Measurements from ENCODE around the gene TBC1D22A. TPM values are rescaled to one million over a fixed set of nuclear protein-coding genes. Genes with fewer than 3 reads are reported as not detected.

The TBC1D22A gene
- total RNA-seq, 1 experiment from 2014 or later, result 18.2 TPM

DNA sequence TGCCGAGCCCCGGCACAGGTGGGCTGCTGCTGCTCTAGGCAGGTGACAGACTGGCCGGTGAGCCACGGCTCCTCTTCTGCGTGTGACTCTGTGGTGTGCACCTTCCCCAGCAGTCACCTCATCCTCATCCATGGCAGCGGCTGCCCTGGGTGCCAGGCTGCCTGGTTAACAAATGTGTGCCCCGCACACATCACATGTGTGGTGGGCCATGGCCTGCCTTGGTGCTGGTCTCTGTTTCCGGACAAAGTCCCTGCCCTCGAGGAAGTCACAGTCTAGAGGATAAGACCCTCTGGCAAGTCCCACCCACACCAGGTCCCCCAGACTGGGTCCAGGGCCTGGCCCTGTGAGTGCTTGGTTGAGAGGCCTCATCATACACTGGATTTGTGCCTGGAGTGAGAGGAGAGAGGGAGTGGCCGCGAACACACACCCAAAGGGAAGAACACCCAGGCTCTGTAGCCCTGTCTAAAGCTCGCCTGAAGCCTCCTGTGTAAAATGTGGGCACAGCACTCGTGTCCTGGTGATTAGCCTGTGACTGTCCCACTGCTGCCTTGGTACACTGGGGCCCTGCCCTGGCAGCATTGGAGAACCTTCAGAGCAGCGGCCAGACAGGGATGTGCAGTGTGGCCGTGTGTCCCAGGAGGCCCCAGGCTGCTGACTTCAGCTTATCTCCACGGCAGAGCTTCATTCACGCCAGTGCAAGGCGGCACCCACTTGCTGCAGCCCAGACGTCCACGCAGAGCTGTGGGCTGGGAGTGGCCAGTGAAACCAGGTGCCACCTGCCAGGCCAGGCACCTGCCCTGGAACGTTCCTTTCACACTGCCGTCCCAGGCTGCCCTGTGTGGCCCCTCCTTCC lies 269.9 kb downstream of the TBC1D22A start:
- H3K27me3 ChIP-seq, result no peaks in the 10 kb centered on the region
- H3K36me3 ChIP-seq, result no peaks in the 10 kb centered on the region
- DNase-seq, result no peak
- no peaks in the 10 kb centered on the region for H3K9me3 ChIP-seq
- no peak overlapping the region for H3K4me3 ChIP-seq

DNA sequence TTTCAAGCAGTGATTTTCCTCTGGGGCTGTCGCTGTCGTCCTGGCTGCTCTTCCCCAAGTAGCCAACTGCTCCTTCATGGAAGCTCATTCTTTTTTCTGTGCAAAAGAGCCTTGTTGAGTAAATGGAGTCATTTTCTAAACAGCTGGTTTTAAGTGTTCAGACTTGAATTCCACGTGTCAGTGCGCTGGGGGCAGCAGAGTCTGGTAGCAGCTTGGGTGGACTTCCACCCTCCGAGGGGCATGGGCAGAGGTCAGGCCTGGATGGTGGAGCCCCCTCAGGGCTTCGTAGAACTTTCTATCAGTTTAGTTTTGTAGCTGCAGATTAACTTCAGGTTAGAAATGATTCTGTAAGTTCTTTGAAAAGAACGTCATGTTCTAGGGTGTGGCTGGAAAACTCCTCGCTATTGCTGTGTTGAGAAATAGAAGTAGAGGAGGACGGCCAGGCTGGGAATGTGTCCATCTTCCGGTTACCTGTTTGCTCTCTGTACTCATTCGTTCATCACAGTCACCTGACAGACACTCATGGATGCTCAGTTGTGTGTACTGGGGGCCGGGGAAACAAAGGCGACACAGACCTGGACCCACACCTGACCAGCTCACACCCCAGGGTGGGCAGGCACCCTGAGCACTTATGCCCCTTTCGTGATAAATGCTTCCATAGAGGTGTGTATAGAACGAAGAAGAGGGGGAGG lies 270.7 kb downstream of the TBC1D22A start:
- H3K36me3 ChIP-seq, result no peaks in the 10 kb centered on the region
- no peaks in the 10 kb centered on the region for H3K9me3 ChIP-seq
- no peaks in the 10 kb centered on the region for H3K27me3 ChIP-seq
- DNase-seq, result no peak
- no peak overlapping the region for H3K4me3 ChIP-seq

DNA sequence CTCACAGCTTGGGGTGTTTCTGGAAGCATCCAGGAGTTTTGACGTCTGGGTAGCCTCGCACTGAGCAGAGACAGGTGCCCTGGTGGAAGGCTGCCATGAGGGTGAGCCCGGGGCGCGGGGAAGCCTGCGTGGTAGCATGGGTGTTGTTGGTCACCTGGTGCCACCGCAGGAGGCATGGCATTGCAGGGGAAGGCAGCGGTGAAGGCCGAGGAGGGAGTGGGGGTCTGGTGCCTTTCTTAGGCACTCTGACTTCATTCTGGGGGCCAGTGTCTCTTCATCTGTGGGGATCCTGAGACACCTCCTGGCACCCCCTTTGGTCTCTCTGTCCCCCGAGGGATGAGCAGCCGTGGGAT lies 271.2 kb downstream of the TBC1D22A start:
- DNase-seq, result no peak
- Histone ChIP-seq H3K36me3 (no peaks in the 10 kb centered on the region), H3K9me3 (no peaks in the 10 kb centered on the region), H3K4me3 (no peak overlapping the region), H3K27me3 (no peaks in the 10 kb centered on the region)

DNA sequence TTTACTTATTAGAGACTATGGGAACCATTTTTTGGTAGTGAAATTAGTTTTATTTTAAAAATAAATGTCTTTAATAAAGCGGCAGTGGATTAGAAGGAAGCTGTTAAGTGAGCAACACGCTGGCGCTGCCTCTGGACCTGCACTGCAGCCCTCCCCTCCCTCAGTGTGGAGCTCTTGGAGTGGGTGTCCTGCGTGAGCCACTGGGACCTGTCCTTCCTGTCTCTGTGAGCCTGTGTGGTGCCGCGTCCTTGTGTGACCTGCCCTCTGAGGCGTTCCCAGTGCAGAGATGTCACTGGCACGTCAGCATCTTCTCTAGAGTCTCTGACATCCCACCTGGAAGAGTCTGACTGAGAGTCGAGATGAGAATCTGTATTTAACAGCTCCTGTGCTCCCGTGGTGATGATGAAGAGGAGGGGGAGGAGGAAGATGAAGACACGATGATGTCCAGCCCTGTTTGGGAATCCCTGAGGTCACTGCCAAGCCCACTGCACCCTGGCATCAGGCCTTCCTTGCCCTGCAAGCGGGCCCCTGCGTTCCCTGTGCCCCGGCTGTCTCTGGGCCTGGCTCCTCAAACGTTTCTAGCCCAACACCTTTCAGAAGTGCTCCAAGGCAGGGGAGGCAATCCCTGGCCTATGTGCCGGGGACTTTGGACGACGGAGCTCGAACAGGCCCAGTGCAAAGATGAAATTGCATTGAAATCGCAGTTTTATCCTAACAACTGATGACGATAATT lies 271.8 kb downstream of the TBC1D22A start:
- DNase-seq, result no peak
- H3K4me3 ChIP-seq, result no peak overlapping the region
- H3K36me3 ChIP-seq, result no peaks in the 10 kb centered on the region
- H3K27me3 ChIP-seq, result no peaks in the 10 kb centered on the region
- H3K9me3 ChIP-seq, result no peaks in the 10 kb centered on the region

DNA sequence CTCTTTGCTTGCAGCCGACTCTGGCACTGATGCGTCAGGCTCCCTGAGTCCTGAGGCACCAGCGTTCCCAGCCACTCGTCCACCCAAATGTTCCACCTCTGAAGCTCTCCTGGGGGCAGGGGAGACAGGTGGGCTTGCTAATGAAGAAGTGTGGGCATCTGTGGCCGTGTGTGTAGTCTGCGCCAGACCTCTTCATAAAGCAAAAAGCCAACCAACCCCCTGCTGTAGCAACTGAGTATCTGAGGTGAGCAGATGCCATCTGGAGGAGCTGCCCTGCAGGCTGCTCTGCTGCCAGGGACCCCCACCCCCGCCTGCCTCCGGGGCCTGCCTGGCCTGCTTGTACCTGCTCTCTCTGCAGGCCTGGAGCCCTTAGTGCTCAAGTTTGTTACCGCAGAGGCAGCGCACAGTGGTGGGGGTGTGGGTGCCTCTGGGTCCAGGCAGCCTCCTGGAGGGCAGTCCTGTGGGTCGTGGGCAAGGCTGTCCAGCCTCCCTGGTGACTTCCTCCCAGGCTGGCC lies 272.5 kb downstream of the TBC1D22A start:
- Histone ChIP-seq H3K36me3 (no peaks in the 10 kb centered on the region), H3K4me3 (no peak overlapping the region), H3K9me3 (no peaks in the 10 kb centered on the region), H3K27me3 (no peaks in the 10 kb centered on the region)
- DNase-seq, result no peak

DNA sequence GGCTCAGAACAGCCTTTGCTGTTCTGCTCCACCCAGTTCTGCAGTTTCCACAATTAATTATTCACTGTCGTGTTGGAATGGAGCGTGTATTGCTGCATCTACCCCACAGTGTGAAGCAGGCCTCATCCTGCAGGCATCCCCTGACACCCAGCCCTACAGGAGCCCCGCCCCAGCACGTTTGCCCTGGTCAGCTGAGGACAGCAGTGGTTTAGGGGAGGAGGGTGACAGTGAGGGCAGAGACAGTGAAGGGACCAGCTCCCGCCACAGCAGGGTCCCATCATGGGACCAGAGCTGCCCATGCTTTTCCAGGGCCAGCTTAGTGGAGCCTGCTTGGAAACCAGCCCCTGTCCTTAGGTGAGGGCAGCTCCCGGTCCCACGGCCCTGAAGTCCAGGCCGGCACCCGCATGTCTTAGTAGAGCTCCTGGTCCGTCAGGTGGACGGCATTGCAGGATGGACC lies 273.0 kb downstream of the TBC1D22A start:
- DNase-seq, result no peak
- Histone ChIP-seq H3K27me3 (no peaks in the 10 kb centered on the region), H3K36me3 (no peaks in the 10 kb centered on the region), H3K4me3 (no peak overlapping the region), H3K9me3 (no peaks in the 10 kb centered on the region)

DNA sequence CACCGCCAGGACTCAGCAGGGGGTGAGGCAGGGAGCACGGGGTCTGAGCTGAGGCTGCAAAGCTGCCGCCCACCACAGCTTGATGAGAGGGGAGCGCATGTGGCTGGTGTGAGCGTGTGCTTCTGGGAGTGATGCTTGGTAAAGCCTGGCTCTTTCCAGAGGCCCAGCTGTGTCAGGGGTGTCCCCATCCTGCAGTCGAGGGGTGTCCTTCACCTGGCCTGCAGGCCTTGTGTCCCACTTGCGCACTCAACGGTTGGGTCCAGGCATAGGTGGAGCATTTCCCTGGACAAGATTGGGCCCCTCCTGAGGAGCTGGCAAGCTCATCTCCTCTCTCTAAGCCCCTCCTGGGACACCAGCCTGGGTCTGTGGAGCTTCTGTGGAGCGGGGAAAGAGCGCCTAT lies 273.9 kb downstream of the TBC1D22A start:
- no peaks in the 10 kb centered on the region for H3K36me3 ChIP-seq
- DNase-seq, result no peak
- H3K4me3 ChIP-seq, result no peak overlapping the region
- H3K27me3 ChIP-seq, result no peaks in the 10 kb centered on the region
- H3K9me3 ChIP-seq, result no peaks in the 10 kb centered on the region

DNA sequence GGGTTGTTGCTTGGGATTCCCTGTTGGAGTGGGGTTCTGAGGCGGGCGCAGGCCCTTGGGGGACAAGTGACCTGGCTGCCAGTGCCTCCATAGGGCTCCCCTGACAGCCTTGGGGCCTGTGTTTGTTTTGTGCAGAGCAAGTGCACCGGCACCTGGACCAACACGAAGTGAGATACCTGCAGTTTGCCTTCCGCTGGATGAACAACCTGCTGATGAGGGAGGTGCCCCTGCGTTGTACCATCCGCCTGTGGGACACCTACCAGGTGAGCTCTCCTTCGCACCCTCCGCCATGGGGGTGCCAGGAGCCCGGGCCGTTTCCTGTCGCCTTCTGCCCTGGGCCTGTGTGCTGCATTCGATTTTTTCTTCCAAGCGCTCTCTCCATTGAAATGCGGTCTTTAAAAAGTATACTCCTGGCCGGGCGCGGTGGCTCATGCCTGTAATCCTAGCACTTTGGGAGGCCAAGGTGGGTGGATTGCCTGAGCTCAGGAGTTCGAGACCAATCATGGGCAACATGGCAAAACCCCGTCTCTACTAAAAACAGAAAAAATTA lies 274.6 kb downstream of the TBC1D22A start:
- H3K27me3 ChIP-seq, result no peaks in the 10 kb centered on the region
- H3K9me3 ChIP-seq, result no peaks in the 10 kb centered on the region
- H3K36me3 ChIP-seq, result no peaks in the 10 kb centered on the region
- no peak for DNase-seq
- H3K4me3 ChIP-seq, result no peak overlapping the region

DNA sequence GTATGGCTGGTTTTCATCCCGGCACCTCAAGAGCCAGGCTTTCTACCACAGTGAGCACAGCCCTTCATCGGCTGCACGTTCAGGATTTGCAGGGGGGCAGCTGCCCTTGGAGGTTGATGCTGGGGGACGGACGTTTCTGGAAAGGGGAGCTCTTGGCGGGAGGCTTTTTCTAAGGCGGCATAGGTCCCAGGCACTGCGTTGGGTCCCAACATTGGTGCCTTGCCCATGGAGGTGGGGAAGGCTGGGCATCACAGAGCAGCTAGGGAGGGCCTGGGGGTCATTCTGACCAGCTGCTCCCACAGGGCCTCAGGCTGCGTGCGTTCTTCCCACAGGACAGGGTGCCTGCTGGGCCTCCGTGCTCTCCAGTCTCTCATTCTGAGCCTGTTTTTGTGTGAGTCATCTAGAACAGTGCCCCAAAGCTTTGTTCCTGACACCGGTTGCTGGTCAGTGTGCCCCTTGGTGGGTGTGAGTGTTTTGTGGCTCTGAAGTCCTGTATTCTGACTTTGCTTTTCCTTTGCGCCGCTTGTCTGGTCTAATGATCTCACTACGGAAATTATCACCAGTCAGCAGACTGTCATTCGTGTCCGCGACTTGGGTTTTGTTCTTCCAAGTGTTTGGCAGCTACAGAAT lies 275.9 kb downstream of the TBC1D22A start:
- H3K27me3 ChIP-seq, result no peaks in the 10 kb centered on the region
- no peak for DNase-seq
- no peaks in the 10 kb centered on the region for H3K36me3 ChIP-seq
- H3K9me3 ChIP-seq, result no peaks in the 10 kb centered on the region
- H3K4me3 ChIP-seq, result no peak overlapping the region

DNA sequence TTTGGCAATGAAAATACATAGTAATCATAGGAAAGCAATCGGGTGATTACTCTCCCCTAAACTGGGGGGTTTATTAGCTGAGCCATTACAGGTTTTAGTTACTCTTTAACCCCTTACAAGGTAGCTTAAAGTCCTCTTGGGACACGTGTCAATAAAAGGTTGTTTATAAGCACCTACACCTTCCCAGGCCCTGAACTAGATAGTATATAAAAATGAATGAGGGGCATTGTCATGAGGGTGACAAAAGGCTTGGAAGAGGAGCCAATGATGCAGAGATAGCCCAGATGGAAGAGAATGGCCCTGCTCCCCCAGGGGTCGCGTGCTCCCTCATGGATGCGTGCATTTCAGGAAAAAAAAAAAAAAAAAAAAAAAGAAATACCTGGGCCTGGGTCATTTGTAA lies 276.9 kb downstream of the TBC1D22A start:
- H3K36me3 ChIP-seq, result no peaks in the 10 kb centered on the region
- DNase-seq, result no peak
- H3K27me3 ChIP-seq, result no peaks in the 10 kb centered on the region
- H3K4me3 ChIP-seq, result no peak overlapping the region
- no peaks in the 10 kb centered on the region for H3K9me3 ChIP-seq

DNA sequence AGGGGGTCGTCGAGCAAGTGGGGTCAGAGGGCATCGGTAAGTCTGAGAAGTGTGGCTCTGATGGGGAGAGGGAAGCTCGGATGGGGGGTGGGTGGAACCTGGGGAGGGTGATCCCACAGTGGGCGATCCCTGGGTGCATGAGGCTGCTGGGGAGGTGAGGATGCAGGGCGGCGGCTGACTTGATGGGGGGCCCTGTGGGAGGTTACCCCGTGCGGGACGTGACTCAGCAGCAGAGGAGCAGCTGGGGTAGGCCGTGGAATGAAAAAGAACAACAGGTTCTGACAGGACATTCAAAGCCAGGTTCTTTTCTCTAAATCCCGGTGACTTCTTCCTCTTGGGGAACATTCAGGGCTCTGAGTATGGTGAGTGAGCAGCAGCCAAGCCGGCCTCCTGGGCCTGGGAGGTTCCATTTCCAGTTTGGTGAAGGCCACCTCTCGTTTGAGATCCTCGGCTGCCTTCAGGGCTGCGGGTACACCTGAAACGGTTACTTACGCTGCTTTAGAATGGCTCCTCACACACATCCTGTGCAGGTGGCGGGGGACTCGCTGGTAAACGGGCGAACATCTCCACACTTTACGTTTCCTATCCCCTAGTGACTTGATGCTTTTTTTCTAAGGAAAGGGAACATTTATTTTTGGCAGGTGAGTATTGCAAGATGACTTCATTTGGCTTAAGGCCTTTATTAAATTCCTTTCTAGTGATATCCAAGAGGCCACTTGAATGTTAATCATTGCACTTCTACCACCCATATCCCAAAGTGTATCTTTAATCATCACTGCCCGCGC lies 278.2 kb downstream of the TBC1D22A start:
- no peaks in the 10 kb centered on the region for H3K27me3 ChIP-seq
- H3K36me3 ChIP-seq, result no peaks in the 10 kb centered on the region
- no peaks in the 10 kb centered on the region for H3K9me3 ChIP-seq
- DNase-seq, result no peak
- H3K4me3 ChIP-seq, result no peak overlapping the region

DNA sequence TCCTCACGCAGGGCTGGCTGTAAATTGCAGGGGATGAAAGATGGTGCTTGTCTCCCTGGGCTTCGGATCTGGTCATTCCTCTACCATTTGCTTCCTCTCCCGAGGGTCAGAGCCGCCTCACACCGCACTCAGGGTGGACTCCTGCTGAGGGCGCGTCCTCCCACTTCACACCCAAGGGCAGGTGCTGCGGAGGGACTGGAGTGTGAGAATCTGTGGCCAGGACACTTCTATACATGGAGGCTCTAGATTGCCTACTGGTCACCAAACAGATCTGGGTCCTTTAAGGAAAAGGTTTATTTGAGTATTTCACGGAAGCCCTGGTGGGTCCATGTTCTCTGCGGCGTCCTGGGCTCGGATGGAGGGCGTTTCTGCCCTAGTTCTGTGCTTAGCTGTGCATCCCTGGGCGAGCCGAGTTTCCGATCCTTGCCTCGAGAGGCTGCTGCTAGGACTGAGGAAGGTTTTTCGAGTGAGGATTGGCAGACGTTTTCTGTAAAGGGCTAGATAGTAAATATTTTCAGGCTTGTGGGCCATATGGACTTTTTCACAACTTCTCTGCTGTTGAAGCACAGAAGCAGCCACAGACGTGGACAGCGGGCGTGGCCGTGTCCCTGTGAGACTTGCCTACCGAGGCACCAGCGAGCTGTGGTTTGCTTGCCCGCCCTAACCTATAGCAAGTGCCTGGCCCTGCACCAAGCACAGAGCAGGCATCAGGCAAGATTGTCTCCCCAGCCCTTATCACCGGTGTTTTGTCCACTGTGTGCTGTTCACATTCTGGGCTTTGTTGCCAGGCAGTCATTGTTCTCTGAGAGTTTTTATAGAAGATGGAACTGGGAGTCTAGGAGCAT lies 279.0 kb downstream of the TBC1D22A start:
- Histone ChIP-seq H3K9me3 (no peaks in the 10 kb centered on the region), H3K27me3 (no peaks in the 10 kb centered on the region), H3K4me3 (no peak overlapping the region), H3K36me3 (no peaks in the 10 kb centered on the region)
- no peak for DNase-seq

DNA sequence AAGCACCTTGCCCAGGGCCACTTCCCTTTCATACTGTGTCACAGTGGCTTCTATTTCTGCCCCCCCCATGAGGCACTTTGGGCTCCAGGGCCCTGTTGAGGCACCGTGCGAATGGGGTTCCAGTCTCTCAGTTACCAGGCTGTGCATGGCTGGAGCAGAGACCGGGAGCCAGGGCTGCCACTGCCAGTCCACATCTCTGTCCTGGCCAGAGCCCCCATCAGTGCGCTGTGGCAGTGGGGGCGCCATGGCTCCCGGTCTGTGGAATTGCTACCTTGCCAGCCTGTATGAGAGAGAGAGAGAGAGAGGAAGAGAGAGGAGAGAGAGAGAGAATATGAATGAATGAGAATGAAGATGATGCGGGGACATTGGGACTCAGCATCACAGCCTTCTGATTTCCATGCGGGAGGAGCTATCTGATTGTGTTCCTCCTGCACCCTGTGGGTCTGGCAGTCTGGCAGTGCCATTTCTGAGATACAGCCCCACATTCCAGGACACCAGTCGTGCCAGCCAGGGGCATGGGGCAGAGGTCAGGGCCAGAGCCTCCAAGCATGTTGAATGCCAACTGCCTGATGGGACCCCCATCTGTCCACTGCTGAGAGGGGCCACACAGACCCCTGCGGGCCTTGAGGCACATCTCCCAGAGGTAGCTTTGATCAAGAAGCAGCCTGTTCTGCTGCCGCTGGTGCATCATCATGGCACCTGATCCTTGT lies 279.8 kb downstream of the TBC1D22A start:
- no peaks in the 10 kb centered on the region for H3K36me3 ChIP-seq
- no peaks in the 10 kb centered on the region for H3K9me3 ChIP-seq

DNA sequence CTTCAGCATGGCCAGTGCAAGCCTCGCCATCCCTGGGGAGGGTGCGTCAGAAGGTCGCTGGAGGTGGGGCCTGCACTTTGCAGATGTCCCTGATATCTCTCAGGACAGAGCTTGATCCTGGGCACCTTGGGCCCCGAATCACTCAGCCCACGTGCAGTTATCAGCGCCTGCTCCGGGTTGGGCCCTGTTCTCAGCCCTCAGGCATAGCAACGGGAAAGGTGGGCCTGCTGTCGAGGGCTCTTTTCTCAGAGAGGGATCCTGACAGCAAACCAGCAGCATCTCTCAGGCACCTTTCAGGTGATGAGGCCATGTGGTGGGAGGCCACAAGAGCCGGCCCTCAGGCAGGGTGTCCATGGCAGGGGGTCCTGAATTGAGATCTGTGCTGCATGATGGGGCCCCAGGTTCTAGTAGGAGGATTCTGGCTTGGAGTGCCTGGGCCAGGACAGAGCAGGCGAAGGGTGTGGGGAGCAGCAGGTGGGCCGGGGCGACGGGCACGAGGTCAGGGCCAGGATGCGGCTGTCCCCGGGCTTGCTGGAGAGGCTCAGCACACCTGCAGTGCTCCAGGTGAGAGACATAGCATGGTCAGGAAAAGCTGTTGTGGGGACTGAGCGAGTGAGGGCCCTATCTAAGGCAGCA lies 280.5 kb downstream of the TBC1D22A start:
- no peak for DNase-seq
- no peak overlapping the region for H3K4me3 ChIP-seq

More for the DNA sequence above, 279.8 kb downstream of the TBC1D22A start:
- Histone ChIP-seq H3K4me3 (no peak overlapping the region), H3K27me3 (no peaks in the 10 kb centered on the region)
- no peak for DNase-seq

More for the DNA sequence above, 280.5 kb downstream of the TBC1D22A start:
- Histone ChIP-seq H3K9me3 (no peaks in the 10 kb centered on the region), H3K27me3 (no peaks in the 10 kb centered on the region), H3K36me3 (no peaks in the 10 kb centered on the region)

All from MG63 (cell line).